HG03159 (cell line): ENCODE measurements around the gene CLEC1A.

ENCODE experiments used
- ATAC-seq: cut with Tn5 transposase; IDR thresholded peaks from one replicate; pipeline ENCODE4 v1.9.1; 2021; ENCODE audit warnings: mild to moderate bottlenecking, moderate library complexity; ENCODE audit not compliant: unreplicated experiment

Gene CLEC1A

DNA sequence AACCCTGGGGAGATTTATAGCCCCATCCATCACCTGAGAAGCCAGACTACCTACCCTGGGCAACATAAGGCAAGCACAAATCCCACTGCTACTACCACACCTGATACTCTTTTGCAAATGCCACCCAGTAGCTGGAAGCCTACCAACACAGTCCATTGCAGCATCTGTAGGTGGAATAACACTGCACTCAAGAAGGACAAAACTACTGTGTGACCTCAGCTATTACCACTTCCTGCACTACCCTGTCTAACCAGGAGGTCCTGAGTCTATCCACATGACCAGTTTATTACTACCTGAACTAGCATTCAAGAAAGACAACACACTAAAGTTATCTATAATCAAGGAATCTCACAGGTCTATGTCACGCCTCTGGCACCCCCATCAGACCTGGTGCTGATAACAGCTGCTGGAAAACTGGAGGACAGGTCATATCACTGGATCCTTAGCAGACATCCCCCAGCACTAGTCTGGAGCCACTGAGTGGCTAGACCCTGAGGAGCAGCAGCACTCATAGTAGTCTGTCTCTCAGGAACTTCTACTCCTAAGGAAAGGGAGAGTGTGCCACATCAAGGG is 2.9 kb upstream of the CLEC1A start:
- no peak for ATAC-seq

DNA sequence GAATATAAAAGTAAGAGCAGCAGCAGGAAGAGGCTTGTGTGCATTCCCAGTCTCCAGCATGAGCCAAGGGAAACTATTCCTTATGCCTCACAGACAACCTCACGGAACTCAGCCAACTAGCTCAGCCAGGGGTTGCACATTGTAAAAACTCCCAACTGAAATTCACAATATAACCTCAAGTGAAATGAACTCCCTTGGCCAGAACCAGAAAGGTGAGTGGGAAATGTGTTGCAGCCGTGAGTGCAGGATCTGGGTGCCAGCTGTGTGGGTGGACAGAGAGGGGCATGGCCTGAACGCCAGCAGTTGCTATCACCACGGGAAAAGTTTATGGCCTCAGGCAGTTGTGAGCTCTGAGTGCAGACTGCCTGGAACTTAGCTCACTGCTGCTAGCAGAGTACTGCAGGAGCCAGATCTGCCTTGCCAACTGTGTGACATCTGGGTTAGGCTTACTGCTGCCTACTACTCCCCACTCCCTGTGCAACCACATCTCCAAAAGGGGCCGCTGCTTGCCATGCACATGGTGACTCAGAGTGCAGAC is 2.3 kb upstream of the CLEC1A start:
- ATAC-seq = no peak

DNA sequence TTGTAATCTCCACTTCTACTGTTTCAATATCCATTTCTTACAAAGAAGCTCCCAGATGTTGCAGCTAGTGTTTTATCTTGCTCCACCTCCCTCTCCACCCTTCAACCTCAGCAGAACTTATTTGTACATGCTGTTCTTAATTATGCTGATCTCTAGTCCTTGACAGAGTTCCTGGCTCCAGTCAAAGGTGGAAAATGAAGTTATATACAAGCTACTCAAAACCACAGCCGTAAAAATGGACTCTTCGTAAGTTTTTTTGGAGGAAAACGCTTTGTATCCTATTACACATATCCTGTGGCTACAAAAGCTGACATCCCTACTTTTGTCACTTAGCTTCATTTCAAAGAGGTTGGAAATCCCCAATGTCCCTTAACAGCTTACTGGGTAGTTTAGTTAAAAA is 1.3 kb downstream of the CLEC1A start:
- ATAC-seq = no peak

DNA sequence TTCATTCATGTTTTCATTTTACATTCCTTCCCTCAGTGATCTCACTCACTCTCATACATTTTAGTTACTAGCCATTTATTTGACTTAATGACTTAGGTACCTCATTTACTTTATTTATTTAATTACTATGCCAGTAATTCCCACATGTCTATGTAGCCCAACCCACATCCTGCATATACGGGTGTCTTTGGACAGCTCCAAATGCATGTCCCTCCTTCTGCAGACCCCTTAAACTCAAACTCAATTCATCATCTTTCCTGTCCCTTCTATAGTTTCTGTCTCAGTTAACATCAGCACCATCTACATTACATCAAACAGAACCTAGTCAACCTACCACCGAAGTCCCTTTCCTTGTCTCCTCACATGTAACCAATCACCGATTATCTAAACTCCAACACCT is 2.8 kb downstream of the CLEC1A start:
- ATAC-seq = no peak

DNA sequence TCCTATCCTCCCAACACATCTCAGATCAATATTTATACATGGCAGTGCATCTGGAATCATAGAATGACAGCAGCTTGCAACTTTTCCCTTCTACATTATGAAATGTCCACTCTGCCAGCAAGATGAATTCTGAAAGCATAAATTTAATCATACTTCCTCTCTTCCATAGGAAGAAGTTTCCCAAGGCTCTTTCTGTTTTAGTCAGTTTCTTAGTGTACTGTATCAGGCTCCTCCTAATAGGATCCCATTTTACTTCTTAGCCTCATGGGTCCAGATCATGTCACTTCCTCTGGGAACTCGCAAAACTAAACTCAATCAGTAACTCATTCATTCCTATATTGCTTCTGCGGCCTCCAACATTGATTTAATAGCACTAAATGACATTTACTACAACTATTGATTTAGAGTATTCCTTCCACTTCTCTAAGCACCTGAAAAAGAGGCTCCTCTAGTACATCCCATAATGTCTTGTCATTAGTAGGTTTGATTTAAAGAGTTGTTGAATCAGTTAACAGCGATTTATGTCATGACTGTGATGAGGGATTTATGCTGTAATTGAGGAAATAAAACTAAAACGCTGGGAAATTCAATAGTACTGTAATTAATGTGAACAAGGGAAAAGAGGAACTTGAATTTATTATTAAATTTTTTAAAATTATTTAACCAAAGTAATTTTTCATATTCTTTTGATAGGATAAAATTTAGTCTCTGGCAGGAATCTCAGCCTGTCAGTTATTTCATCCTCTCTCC is 4.0 kb downstream of the CLEC1A start:
- ATAC-seq = no peak

DNA sequence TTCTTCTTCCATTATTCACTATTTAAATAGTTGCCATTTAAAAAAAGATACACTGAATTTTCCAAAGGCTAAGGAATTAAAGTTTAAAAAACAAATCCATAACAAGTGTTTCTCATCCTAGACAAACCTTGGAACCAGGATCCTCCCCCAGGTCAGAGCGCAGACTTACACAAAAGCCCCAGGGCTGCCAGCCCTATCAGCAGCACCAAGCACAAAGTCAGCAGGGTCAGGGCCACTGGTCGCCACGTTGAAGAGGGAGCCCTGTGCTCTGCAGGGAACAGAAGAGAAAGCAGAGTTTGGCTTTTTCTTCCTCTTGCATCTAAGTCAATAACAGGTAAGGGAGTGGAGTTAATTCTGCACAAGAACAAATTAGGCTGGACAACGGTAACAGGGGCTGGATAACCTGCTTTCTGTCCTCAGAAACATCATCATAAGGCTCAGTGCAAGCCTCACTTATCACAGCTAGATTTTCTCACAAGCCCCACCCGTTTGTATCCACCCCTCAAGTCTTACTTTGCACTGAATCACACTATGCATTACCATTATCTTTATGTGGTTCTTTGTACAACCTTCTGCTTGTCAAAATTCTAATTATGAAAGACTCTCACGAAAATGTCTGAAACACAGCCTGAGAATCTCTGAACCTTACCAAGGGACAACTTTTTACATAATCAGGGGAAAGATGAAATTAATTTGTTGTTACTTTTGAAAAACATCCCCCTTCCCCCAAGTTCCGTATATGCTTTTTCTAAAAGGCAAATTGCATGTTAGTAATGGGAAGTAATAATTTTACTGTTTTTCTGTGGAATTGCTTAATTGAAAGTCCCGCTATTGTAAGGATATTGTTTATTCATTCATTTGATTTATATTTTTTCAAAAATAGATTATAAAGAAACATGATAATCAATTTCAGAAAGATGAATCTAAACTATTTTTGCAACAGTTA is 9.6 kb downstream of the CLEC1A start:
- ATAC-seq = no peak

DNA sequence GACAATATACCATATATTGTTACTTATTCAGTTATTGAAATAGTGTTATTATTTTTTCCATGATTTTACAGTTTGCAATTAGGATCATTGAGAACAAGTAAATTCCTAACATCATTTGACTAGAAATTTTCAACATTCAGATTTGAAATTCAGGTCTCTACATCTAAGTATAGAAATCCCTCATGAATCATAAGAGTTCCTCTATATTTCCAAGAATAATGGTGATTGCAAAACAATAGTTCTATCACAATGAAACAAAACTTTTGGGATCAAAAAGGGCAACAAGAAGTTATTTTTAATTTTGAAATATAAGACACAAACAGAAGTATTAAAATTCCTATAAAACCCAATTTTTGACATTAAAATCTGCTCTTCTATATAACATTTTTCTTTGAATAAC is 10.8 kb downstream of the CLEC1A start:
- no peak for ATAC-seq

DNA sequence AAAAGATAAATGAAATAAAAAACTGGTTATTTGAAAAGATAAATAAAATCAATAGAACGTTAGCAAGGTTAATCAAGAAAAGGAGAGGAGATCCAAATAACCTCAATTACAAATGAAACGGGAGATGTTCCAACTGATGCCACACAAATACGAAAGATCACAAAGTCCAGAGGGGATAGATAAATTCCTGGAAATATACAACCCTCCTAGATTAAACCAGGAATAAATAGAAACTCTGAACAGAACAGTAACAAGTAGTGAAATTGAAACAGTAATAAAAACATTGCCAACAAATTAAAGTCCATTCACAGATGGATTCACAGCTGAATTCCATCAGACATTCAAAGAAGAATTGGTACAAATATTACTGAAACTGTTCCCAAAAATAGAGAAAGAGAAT is 12.4 kb downstream of the CLEC1A start:
- ATAC-seq = no peak

DNA sequence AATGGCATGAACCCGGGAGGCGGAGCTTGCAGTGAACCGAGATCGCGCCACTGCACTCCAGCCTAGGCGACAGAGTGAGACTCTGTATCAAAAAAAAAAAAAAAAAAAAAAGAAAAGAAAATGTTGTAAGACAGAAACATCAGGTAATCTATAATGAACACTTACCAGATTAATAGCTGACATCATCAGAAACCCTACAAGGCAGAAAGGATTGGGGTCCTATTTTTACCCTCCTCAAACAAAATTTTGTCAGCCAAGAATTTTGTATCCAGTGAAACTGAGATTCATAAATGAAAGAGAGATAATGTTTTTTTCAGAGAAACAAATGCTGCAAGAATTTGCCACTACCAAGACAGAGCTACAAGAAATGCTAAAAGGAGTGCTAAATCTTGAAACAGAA is 14.1 kb downstream of the CLEC1A start:
- no peak for ATAC-seq

DNA sequence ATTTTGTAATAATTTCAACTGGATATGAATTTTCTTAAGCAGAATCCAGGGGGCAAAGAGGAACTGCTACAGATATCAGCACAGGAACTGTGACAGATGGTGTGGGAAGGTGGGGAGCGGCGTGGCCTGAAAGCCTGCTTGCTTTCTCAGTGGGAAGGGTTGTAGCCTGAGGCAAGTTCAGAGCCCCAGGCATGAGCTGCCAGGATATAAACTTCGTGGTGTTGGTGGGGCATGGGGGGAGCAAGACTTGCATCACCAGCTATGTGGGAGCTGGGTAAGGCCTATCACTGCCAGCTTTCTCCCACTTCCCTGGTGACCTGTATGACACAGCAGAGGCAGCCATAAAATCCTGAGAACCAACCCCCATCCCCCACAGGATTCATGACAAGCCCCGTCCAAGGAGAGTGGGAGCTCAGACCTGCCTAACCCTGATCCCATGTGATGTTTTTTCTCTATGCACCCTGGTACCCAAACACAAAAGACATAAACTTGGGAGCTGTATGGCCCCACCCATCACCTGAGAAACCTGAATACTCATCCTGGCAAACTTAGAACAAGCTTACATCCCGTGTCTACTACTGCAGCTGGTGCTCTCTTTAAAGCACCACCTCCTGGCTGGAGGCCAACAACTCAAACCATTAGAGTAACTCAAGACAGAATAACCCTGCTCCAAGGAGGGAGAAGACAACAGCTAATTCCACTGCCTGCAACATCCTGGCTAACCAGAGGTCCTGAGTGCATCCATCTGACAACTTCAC is 16.5 kb downstream of the CLEC1A start:
- ATAC-seq = no peak

DNA sequence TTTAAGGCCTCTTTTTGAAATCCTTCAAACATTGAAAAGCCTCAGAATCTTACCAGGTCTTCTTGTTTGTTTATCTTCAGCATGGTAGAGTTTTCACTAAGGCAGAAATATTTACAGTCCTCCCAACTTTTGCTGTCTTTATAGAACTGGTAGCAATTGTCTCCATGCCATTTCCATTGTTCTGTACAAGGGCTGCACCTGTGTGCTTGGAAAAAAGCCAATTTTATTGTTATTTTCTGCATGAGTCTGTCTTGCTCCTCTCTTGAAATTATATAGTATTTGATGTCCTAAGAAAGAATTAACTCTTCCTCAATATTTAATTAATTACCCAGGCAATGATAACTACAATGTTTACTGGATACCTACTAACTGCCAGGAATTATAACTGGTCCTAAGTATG is 23.3 kb downstream of the CLEC1A start:
- no peak for ATAC-seq

DNA sequence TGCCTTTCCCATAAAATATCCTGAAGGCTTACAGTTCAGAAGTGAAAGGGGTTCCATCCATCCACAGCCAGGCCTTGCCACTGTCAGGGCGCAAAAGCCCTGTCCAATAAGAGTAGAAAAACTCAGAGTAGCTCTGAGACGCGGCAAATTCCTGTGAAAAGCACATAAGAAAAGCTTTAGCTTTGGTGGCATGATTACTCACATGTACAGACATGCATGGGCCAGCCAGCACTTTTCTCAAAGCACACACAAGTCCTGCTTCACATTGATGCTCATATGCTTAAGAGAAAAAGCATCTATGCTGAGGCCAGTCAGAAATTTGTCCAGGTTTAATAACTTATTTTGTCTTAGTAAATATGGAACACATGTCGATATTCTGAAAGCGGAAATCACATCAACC is 25.5 kb downstream of the CLEC1A start:
- no peak for ATAC-seq

DNA sequence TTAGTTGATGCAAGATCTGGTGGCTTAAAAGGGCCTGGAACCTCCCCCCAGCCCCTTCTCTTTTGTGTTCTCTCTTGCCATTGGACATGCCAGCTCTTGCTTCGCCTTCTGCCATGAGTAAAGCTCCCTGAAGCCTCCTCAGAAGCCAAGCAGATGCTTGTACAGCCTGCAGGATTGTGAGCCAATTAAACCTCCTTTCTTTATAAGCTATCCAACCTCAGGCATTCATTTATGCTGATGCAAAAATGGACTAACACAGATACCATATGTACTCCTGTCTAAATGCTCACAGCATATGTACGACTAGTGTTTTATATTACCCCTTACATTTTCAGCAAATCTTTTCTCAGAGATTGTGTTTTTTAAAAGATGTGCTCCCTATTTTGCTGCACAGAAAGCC is 26.7 kb downstream of the CLEC1A start:
- no peak for ATAC-seq

DNA sequence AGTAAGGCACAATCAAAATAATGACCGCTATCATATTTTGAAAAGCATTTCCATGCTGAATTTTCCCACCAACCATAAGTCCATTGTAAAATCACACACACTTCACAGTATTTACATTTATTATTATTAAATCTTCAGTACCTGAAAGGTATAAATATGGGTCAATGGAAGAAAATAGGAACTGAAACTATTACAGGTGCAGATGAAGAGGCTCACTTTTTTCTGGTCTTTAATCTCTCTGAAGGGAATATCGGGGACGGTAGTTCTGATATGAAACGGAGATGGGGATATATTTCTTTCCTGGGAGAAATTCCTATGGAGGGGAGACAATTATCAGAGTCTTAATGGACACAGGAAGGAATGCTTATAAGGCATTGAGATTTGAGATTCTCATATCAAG is 28.4 kb downstream of the CLEC1A start:
- ATAC-seq = no peak

DNA sequence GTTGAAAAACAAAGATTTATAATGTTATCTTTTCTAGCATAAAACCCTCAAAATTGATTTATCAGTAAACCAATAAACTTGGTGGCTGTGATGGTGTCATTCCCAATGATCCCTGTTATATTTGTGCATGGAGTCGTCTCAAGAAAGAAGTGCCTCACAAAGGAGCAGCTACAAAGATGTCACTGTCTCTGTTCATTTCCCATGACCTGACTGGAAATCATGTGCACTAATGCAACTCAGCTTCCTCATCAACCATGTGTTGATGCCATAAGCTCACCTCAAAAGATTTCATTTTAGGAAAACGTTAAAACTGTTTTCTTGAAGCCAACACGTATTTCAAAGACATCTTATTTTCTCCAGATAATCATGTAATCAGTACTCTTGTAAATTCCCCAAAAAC is 28.8 kb downstream of the CLEC1A start:
- no peak for ATAC-seq

DNA sequence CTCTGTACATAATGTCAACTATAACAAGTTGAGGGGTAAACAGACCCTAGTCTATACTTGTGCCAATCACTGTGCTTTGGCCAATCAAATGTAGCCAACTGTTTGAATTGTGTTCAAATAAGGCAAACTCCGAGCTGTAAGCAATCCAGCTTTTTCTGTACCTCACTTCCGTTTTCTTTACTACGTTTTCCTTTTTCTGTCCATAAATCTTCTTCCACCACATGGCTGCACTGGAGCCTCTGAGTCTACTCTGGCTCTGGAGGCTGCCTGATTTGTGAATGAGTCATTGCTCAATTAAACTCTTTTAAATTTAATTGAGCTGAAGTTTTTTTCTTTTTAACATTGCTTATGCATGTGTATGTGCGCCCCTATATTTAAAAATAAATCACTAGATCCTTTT is 29.7 kb downstream of the CLEC1A start:
- no peak for ATAC-seq

DNA sequence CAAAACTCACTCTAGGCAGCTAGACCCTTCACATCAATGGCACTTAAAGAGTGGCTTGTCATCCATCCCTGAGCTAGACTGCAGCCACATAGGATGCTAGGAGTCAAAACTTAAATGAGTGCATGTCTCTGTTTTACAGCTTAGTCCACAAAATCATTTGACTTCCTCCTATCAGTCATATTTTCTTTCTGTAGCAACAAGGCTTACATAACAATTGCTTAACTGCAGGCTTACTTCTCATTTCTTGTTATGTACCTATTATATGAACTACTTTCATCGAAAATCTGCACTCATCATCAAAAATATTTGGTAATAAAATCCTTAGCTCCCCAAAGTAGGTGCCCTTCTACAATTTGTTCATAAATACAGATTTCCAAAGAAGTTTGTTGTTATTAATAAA is 30.1 kb downstream of the CLEC1A start:
- ATAC-seq = no peak

DNA sequence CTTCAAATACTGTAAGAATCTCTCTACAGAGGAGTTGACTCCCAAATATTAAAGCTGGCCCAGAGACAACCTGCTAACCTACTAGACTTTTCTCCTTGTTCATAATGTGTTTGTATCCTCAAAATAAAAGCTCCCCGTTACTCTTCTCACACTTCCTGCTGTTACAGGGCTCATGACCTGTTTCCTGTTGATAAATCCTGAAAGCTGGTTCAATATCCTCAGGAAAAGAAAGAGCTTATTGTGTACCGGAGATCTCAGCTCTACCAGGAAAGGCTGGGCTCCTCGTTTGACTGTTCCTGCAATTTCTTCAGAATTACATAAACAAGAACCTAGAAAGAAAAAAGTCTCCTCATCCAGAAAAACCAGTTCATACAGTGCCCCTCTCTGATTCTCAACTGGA is 30.8 kb downstream of the CLEC1A start:
- no peak for ATAC-seq

DNA sequence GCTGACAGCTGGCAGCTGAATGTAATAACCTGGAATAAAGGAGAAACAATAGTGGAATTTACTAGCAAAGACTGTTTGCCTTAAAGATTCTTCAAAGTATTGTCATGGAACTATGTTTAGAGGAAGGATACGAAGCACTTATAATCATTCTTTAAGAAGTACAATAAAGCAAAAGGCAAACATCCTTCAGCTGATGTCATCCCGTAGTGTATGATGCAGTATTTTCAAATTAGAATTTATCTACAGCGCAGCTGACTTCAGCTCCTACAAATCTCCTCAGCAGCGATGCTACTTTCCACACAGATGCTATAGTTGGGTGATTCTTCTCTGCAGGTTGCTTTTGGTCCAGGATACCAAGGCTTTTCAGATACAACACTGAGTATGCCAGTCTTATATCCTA is 31.5 kb downstream of the CLEC1A start:
- no peak for ATAC-seq

DNA sequence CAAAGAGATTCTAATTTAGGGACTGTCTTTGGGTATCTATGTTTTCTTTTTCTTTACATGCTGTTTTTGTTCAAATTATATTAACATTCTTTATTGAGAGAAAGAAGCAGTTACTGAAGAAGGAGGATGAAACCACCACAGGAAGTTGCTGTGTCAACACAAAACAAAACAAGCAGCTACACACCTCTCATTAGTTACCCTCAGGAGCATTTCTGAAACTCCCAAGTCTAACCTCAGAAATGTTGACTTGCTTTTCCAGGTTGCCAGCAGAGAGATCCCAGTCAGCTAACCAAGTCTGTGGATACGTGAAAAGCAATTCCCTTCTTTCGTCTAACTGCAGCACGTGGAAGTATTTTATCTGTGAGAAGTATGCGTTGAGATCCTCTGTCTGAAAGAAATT is 33.5 kb downstream of the CLEC1A start:
- ATAC-seq = no peak

DNA sequence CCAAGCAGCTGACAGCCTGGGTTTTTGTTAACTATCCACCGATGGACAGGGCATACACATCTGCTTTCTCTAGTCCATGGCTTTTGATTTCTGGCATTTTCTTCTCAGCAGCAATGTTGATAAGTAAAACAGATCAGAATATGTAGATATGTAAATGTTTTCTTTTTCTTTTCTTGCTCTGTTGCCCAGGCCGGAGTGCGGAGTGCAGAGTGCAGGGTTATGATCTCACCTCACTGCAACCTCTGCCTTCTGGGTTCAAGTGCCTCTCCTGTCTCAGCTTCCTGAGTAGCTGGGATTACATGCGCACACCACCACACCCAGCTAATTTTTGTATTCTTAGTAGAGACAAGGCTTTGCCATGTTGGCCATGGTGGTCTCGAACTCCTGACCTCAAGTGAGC is 40.4 kb downstream of the CLEC1A start:
- ATAC-seq = no peak
